Endometrium (tissue), 2 donors: ENCODE measurements around the gene SOX12.

Experiments used
- FAIRE-seq: peaks from 2 replicates; lab custom pipeline; 2012; peaks lifted over from hg19 to GRCh38; lab: Jason Lieb, UNC
- donor health status: control.
- donor health status: control.

SOX12 gene

GRCh38 chr20:301886-302848 is 23.2 kb upstream of the SOX12 start:
- FAIRE-seq, result no peak

GRCh38 chr20:305745-306144 is 19.6 kb upstream of the SOX12 start:
- FAIRE-seq, result no peak

- FAIRE-seq, result no peak
These were observed 16.8 kb upstream of the SOX12 start for GRCh38 chr20:308427-309038.

- FAIRE-seq, result no peak
These were observed 16.0 kb upstream of the SOX12 start for GRCh38 chr20:309306-309840.

GRCh38 chr20:309841-310644 is 15.3 kb upstream of the SOX12 start:
- FAIRE-seq, result peak; percentile 100

GRCh38 chr20:310645-311044 is 14.7 kb upstream of the SOX12 start:
- FAIRE-seq, result no peak

- no peak for FAIRE-seq
These were observed 13.7 kb upstream of the SOX12 start for GRCh38 chr20:311609-312008.

- no peak for FAIRE-seq
These were observed 13.3 kb upstream of the SOX12 start for GRCh38 chr20:312067-312466.

GRCh38 chr20:312866-313265 is 12.5 kb upstream of the SOX12 start:
- no peak for FAIRE-seq

- no peak for FAIRE-seq
These were observed 11.9 kb upstream of the SOX12 start for GRCh38 chr20:313402-313801.

- no peak for FAIRE-seq
These were observed 11.4 kb upstream of the SOX12 start for GRCh38 chr20:313948-314347.

GRCh38 chr20:316316-317068 is 8.9 kb upstream of the SOX12 start:
- FAIRE-seq, result no peak

GRCh38 chr20:324177-325044 is 941 bp upstream of the SOX12 start:
- no peak for FAIRE-seq

GRCh38 chr20:325889-326644 is 715 bp downstream of the SOX12 start:
- FAIRE-seq, result no peak

- no peak for FAIRE-seq
These were observed 1.4 kb downstream of the SOX12 start for GRCh38 chr20:326645-327185.

- no peak for FAIRE-seq
These were observed 2.1 kb downstream of the SOX12 start for GRCh38 chr20:327186-328026.

GRCh38 chr20:328027-328974 is 2.9 kb downstream of the SOX12 start:
- FAIRE-seq, result no peak
